ENCODE measurements around the gene MAP7D2. TPM values are rescaled to one million over a fixed set of nuclear protein-coding genes. Genes with fewer than 3 reads are reported as not detected.

Gene MAP7D2
- total RNA-seq, 1 experiment from 2014 or later, result 7.6 TPM

DNA sequence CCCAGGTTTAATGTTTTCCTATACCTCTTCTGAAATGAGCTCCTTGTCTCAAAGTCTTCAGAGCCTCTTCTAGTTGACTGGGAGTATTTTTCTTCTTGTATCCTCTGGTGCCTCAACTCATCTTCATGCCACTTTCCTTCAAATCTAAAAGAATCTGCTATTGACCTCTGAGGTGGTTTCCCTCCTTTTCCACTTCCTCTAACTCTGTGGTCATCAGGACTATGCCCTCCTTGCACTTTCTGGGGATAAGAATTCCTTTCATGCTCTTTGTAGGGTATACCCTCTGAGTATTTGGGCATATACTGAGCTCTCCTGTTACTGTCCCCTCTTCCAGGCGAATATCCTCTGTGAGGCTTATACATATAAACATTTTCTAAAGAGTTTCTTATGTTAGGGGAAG, 150.7 kb downstream of the MAP7D2 start:
- no TSS peak for BruUV-seq (replicated peaks)
- no peaks in the 10 kb centered on the region for H3K36me3 ChIP-seq (ENCODE audit: control insufficient read depth, insufficient read depth, low read length)
- no peak overlapping the region for H3K27ac ChIP-seq (ENCODE audit: low read length)
- TF ChIP-seq TCF7L2 (IDR thresholded peaks at IDR 0.05; ENCODE audit: low read depth, low read length), result no peak
- TF ChIP-seq, protein P1, sequence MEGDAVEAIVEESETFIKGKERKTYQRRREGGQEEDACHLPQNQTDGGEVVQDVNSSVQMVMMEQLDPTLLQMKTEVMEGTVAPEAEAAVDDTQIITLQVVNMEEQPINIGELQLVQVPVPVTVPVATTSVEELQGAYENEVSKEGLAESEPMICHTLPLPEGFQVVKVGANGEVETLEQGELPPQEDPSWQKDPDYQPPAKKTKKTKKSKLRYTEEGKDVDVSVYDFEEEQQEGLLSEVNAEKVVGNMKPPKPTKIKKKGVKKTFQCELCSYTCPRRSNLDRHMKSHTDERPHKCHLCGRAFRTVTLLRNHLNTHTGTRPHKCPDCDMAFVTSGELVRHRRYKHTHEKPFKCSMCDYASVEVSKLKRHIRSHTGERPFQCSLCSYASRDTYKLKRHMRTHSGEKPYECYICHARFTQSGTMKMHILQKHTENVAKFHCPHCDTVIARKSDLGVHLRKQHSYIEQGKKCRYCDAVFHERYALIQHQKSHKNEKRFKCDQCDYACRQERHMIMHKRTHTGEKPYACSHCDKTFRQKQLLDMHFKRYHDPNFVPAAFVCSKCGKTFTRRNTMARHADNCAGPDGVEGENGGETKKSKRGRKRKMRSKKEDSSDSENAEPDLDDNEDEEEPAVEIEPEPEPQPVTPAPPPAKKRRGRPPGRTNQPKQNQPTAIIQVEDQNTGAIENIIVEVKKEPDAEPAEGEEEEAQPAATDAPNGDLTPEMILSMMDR (IDR thresholded peaks at IDR 0.05), result no peak
- intact Hi-C loops (cut with micrococcal nuclease; ENCODE audit: unreplicated experiment), result no loop called here
- DNase-seq (ENCODE audit: low read depth, low spot score) (no peak), ATAC-seq (no peak)
- in situ Hi-C loops (cut with HindIII; ENCODE audit: low pct_unique_long_range_greater_than_20kb, low sequenced_read_pairs), result no loop called here
- POLR2A ChIA-PET, result no interaction called here
- H3K9me3 ChIP-seq (ENCODE audit: control insufficient read depth, insufficient read depth, low read depth, low read length), result no peaks in the 10 kb centered on the region
- H3K4me3 ChIP-seq (ENCODE audit: low read depth in 2 of 2, low read length in 2 of 2), result no peak overlapping the region
- H3K4me1 ChIP-seq (ENCODE audit: control insufficient read depth, insufficient read depth, low read length), result no peaks in the 10 kb centered on the region
- H3K27me3 ChIP-seq (ENCODE audit: control insufficient read depth, insufficient read depth, low read length), result no peaks in the 10 kb centered on the region
- CTCF ChIA-PET, result no interaction called here

DNA sequence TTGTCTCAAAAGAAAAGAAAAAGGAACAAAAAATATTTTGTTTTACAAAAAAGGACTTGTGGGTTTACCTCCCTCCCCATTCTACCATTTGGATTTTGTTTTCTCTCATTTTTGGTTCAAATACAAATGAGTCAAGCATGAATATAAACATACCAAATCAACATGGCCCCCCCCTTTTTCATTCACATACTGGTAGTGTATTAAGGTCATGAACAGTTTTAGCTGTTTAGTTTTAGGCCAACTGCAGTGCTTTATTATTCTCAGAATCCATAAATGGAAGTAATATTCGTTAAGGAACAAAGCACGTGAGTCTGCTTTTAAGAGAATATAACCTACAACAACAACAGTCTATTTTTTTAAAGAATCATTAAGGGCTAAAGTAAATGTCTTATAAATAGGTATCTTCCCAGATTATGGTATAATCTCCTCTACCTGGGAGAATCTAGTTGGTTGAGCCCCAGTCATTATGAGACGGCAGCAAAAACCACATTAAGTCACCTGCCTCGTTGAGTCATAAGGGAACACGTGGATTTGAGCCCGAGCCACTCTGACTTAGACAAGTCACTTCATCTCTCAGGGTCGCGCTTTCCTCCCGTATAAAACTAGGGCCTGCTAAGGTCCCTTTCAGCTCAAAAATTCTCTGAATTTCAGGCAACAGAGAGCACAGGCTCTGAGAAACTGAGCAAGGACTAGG, 152.5 kb downstream of the MAP7D2 start:
- DNase-seq (ENCODE audit: low read depth, low spot score) (no peak), ATAC-seq (no peak)
- no peak overlapping the region for H3K4me3 ChIP-seq (ENCODE audit: low read depth in 2 of 2, low read length in 2 of 2)
- in situ Hi-C loops (cut with HindIII; ENCODE audit: low pct_unique_long_range_greater_than_20kb, low sequenced_read_pairs), result no loop called here
- no peaks in the 10 kb centered on the region for H3K9me3 ChIP-seq (ENCODE audit: control insufficient read depth, insufficient read depth, low read depth, low read length)
- ChIA-PET CTCF (no interaction called here), POLR2A (no interaction called here)
- H3K27me3 ChIP-seq (ENCODE audit: control insufficient read depth, insufficient read depth, low read length), result no peaks in the 10 kb centered on the region
- no peaks in the 10 kb centered on the region for H3K4me1 ChIP-seq (ENCODE audit: control insufficient read depth, insufficient read depth, low read length)
- no peaks in the 10 kb centered on the region for H3K36me3 ChIP-seq (ENCODE audit: control insufficient read depth, insufficient read depth, low read length)
- no TSS peak for BruUV-seq (replicated peaks)
- TF ChIP-seq SIN3A (IDR thresholded peaks at IDR 0.05; ENCODE audit: borderline replicate concordance, insufficient read depth, low read depth, low read length), result no peak
- TF ChIP-seq, protein P1 (IDR thresholded peaks at IDR 0.05), result no peak
- TF ChIP-seq TCF7L2 (IDR thresholded peaks at IDR 0.05; ENCODE audit: low read depth, low read length), result no peak
- TF ChIP-seq, protein P2, sequence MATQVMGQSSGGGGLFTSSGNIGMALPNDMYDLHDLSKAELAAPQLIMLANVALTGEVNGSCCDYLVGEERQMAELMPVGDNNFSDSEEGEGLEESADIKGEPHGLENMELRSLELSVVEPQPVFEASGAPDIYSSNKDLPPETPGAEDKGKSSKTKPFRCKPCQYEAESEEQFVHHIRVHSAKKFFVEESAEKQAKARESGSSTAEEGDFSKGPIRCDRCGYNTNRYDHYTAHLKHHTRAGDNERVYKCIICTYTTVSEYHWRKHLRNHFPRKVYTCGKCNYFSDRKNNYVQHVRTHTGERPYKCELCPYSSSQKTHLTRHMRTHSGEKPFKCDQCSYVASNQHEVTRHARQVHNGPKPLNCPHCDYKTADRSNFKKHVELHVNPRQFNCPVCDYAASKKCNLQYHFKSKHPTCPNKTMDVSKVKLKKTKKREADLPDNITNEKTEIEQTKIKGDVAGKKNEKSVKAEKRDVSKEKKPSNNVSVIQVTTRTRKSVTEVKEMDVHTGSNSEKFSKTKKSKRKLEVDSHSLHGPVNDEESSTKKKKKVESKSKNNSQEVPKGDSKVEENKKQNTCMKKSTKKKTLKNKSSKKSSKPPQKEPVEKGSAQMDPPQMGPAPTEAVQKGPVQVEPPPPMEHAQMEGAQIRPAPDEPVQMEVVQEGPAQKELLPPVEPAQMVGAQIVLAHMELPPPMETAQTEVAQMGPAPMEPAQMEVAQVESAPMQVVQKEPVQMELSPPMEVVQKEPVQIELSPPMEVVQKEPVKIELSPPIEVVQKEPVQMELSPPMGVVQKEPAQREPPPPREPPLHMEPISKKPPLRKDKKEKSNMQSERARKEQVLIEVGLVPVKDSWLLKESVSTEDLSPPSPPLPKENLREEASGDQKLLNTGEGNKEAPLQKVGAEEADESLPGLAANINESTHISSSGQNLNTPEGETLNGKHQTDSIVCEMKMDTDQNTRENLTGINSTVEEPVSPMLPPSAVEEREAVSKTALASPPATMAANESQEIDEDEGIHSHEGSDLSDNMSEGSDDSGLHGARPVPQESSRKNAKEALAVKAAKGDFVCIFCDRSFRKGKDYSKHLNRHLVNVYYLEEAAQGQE (IDR thresholded peaks at IDR 0.05; ENCODE audit: insufficient read depth in 1 of 2, low read depth in 2 of 2, low read length in 1 of 2), result no peak
- TF ChIP-seq POLR2AphosphoS5 (IDR thresholded peaks at IDR 0.05; ENCODE audit: low read depth, low read length), result no peak
- no peak overlapping the region for H3K27ac ChIP-seq (ENCODE audit: low read length)
- intact Hi-C loops (cut with micrococcal nuclease; ENCODE audit: unreplicated experiment), result no loop called here

Measured in Panc1 (cell line).